ENCODE data around the gene RAD23B.
A peak's percentile ranks its signal among the peaks of the same experiment; 100 is the strongest.

The RAD23B gene

DNA sequence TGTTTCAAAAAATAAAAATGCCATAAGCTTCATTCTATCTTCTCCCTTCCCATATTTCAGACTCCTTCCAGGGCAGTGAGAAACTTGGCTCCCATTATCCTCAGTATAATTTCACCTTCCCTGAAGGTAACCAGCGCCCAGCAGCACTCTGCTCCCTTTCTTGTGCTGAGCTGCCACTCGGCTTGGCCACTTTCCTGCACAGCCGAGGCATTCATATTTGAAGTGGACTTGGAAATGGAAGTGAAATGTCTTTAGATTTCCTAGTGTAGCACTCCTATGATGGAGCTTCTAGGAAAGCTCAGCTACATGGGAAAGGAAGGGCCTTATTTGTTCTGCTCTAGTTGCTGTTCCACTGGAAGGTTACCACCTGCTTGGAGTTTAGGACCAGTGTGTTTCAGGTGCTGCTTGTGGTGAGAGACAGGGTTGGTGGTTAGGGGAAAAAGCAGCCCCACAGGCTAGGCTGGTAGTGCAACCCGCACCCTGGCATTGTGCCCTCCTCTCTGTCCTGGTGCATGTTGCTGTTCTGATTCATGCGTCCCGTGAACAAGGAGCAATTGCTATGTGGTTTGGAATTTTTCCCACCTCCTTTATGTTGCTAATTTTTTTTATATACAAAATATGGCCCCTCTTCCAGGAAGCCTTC, 53.8 kb downstream of the RAD23B start:
- peak; percentile 14 for DNase-seq (ENCODE audit: low spot score)

DNA sequence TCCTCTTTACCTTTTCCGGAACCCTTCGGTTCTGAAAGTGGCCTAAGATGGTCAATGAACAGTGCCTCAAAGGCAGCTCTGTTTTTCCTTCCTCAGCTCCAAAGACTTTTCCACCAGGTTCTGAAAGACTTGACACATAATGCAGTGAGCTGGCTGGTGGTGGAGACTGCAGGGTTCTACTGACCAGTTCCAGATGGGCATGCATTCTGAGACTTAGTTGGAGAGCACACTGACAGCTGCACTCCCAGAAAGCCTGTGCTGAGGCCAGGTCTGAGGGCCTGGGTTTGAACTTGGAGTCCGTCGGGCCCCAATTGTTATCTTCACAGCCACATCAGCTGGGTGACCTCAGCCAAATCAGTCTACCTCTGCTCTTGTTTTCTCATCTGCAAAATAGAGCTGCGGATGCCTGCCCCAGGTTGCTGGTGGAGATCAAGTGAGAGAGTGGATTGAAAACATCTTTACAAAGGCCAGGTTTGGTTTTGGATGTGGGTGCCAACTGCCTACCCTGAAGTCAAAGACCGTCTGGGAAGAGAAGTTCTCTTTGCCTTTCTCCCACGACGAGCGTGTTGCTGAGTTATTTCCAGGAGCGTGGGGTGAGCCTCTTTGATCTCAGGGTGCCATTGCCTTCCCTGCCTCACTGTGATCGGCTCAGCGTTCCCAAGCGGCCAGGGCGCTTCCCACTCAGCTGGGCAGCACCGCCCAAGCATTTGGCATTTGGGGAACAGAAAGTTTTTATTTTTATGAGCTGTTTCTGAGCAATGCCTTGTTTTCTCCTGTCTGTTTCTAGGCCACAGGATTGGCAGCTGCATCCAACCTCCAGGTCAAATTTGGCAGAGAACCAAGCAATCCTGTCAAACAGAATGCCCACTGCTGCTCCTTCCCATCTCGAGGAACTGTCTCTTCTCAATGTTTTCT, 54.9 kb downstream of the RAD23B start:
- peak; percentile 35 for DNase-seq (ENCODE audit: low spot score)

DNA sequence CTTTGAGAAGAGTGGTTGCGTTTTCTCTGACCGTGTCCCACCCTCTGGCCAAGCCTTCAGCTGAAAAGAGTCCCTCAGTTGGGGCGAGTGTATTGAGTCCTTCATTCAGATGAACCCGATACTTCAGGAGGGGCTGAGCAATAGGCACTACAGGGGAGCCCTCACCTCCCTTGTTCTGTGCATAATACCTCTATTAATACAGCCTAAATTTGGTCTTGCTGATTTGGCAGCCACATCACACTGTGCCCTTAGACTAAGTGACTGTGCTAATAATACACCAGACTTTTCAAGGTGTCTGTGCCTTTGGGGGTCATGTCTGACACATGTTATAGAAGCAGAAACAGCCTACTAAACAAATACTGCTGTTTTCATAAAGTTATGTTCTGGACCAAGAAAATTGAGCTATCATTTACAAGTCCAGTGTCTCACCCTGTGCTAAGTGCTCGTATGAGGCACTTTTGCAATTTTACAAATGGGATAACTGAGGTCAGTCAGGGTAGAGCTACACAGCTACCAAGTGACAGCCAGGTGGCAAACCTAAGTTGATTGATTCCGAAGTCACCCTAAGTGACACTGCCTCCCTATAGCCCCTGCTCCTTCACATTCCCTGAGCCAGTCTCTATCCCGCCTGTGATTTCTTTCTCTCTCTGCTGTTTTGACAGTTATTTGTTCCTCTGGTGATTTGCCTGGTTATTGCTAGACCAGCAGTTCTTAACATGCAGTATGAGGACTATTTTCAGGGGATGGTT, 56.0 kb downstream of the RAD23B start:
- no peak for DNase-seq (ENCODE audit: low spot score)

DNA sequence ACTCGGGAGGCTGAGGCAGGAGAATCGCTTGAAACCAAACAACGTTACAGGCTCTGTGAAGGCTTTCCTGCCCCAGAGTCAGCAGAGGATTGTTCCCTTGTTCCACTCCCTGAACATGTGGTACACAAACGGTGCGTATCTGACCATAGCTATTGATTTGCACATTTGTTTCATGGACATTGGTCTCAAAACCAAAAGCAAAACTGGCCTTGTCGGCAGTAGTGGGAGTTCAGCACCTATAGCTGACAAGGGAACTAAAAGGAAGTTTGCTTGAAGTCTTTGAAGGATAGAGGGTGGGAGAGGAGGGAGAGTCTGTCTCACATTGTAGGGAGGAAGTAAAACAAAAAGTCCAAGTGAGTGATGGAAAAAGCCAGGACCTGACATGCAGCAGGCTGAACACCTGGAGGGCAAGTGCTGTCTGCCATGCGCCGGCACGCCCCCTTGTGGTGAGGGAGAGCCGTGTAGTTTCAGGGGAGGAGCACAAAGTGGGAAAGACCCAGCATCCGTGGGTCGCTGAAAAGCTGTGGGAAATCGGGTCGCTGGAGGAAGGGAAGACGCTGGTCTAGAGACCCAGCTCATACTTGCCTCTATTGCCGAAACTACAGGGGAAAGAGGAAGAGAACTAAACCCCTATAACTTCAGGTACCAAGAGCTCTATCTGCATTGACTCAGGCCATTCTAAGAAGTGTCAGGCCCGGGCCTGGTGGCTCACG, 58.0 kb downstream of the RAD23B start:
- peak; percentile 40 for DNase-seq (ENCODE audit: low spot score)

DNA sequence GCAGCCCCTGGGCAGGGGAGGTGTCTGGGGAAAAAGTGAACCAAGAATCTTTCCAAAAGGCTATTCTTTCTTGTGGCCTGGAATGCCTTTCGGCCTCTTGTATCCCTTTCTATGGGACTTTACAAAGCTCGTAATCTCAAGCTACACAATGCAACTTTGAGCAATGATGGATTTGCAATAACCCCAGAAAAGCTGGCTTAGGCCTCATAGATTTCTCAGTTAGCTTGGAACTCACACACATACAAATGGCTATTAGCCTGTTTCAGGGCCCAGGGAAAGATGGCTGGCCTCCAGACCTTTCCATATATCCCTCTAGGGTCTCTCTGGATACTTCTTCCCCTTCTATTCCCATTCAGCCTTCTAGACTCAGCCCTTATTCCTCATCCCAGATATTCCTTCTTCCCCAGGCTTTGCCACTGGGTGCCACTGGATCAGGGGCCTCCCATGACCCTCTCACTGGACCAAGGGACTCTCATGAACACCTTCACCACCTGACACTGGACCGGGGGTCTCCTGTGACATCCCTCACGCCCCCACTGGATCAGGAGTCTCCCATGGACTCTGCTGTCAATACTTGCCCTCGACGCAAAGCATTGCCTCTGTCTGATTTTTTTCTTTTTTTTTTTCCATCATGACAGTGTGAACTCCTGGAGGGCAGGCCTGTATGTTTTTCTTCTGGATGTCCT, 59.5 kb downstream of the RAD23B start:
- DNase-seq (ENCODE audit: low spot score): no peak

DNA sequence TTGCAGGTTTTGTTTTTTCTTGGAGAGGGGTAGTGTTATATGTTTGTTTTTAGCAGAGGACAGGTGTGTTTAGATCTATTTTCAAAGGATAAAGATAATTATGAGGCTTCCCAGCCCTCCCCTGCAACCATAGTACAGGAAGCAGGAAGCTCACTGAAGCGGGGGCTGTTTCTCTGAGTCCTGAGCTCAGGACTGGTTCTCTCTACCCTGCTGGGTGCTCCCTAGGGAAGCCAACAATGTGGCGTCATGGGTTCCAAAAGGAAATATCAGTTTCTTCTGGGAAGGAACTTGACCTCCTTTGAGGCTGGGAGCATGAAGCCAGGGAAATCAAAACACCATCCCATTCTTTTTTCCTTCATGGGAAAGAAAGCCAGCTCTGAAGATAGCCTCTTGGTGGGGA, 62.2 kb downstream of the RAD23B start:
- DNase-seq (ENCODE audit: low spot score): no peak

DNA sequence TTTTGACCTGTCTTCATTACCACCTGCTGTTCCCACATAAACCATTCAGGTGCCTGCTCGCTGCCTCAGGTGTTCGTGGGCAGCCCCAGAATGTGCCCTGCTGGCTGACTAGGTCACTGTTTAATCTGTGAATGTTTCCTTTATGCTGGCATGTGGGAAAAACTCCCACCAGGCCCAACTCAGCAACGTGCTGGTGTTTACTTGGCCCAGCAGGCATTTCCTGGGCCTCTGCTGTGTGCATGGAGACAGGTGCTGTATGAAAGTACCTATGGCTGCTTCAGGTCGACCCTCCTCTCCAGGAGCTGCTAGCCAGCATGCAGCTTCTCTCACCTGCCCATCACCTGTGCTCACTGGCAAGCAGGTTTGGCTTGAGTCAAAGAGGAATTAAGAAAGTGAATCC, 65.8 kb downstream of the RAD23B start:
- DNase-seq (ENCODE audit: low spot score): no peak

DNA sequence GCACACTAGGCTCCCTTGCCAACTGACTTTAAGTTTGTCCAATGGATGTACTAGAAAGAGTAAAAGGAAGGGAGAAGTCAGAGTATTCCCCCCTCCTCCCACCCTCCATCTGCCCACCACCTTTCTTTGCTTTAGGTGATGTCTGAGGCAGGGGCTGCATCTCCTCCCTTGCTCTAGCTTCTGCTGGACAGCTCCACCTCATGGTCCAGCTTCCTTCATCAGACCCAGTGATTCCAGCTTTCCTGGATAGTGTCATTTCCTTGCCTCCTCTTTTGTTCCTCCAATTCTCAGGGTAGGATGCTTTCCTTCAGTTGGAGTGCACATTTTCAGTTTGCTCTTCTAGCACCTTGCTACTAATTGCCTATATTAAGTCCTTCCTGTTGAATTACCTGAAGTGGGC, 67.4 kb downstream of the RAD23B start:
- DNase-seq (ENCODE audit: low spot score): no peak

DNA sequence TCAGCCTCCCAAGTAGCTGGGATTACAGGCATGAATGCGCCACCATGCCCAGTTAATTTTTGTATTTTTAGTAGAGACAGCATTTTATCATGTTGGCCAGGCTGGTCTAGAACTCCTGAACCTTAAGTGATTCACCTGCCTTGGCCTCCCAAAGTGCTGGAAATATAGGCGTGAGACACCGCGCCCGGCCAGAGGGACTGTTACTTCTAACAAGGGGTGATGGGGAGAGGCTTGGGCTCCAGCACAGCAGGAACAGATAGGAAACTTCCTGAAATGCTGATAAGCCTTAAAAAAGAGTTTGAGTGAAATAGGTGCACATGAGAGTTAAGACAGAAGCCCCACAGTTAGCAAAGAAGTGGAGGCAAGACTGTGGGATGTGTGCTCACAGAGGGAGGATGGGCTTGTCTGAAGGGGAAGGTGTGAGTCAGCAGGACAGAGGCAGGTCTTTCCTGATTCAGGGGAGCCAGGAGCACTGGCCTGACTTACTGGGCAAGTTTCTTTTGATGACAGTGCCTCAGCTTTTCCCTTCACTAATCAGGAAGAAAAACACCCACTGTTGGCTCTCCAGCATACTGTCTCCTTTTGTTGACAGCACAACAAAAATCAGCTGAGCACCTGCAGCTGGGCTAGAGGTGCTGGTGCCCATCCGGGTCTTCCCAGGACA, 68.4 kb downstream of the RAD23B start:
- no peak for DNase-seq (ENCODE audit: low spot score)

DNA sequence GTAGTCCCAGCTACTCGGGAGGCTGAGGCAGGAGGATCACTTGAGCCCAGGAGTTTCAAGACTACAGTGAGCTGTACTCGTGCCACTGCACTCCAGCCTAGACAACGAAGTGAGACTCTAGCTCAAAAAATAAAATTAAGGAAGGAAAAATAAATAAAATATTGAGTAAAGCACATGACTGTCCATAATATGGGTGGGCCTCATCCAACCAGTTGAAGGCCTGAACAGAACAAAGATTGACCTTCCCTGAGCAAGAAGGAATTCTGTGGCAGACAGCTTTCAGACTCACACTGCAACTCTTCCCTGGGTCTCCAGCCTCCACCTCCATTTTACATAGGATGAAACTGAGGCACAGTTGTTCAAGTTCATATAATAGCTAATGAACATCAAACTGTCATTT, 72.3 kb downstream of the RAD23B start:
- no peak for DNase-seq (ENCODE audit: low spot score)

DNA sequence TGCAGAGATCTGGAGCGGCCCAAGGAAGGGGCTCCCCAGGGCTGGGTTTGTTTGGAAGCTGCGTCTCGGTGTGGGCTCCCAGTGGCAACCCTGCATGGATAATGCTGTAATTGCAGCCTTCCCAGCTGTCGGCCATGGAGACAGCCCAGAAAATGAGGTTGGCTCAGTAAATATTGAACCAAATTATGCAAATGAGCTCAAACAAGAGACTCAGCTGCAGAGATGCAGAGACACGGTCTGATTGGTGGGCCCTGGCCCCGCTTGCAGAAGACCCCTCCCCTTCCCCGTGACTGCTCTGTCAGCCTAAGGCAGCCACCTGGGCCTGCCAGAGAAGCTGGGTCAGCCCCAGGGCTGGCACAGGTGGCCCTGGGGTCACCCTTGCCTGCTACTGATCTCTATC, 75.9 kb downstream of the RAD23B start:
- no peak for DNase-seq (ENCODE audit: low spot score)

DNA sequence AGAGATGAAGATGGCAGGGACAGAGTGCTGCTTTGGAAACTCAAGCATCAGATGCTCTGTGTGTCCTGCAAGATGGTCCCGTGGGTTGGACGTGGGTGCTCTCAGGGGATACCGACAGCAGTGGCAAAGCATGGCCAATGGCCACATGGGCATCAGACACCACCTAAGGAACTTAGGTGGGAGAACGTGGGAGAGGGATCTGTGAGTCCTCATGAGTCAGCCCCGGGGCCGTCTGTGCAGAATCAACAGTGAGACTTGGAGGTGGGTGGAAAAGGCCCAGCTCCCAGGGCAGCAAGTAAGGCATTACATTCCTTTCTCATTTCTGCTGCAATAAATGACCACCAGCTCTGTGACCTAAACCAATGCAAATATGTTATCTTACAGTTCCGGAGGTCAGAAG, 77.0 kb downstream of the RAD23B start:
- no peak for DNase-seq (ENCODE audit: low spot score)

DNA sequence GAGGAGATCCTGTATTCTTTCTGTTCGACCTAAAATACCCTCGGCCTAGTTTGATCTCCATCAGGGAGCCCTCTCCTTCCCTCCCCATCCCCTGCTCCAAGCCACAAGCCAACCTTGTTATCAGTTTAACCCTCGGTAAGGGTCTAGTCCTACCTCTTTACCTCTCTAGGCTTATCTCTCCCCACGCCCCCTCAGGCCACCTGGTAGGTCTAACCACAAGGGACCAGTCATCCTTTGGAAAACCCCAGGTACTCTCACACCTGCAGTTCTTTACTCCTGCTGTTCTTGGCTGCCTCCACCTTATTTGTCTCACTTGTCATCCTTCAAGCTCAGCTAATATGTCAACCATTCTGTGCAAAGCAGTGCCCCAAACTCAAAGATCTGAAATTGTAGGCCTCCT, 78.7 kb downstream of the RAD23B start:
- no peak for DNase-seq (ENCODE audit: low spot score)

DNA sequence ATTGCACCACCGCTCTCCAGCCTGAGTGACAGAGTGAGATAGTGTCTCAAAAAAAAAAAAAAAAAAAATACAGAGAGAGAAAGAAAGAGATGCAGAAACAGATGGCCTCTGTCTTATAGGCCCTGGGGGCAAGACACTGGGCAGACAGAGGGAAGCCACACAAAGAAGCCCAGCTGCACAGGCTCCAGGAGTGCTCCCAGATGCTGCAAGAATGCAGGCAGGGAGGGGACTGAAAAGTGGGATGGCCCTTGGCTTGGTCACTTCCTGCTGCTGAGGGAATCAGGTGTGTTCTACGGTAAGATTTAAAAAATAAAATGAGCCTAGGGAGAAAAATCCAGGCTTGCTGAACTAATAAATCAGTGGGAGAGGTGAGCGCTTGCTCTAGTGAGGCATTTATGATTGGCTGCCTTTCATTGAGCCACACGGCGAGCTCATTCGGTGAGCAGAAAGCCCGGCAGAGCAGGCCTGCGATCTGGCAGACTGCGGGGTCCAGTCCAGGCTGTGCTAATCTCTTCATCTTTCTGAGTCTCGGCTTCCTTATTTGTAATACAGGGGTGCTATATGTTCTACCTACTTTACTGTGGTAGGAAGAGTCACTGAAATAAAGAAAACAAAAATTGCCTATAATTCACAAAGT, 80.6 kb downstream of the RAD23B start:
- no peak for DNase-seq (ENCODE audit: low spot score)

DNA sequence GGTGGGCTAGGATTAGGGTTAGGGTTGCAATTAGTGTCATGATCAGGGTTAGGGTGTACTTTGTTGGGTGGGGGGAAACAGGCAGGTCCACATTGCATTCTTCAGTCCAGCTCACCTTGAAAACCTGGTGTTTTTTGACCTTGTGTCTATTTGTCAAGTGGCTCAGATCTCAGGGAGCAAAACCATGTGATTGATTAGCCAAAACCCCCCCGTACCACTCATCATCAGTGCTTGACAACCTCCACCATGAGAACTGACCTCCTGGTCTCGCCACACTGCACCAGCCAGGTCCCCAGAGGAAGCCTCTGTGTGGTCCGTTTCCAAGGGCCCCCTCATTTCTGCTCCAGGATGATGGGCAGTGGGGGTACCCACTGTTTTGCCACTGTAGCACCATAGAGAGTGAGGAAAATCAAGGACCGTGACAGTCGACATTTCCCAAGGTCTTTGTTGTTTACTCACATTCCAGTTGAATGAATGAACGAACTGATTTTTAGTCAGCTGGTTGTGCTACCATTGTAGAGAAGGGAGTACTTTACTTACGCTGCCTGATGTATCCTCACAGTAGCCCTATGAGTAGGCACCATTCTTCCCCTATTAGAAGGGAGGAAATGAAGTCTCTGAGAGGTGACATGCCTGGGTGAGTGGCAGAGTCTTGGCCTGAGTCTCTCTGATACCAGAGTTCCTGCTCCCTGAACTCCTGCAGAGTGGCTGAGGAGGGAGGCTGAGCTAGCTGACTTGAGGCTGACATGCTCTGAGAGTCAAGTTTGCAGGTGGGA, 84.8 kb downstream of the RAD23B start:
- no peak for DNase-seq (ENCODE audit: low spot score)

DNA sequence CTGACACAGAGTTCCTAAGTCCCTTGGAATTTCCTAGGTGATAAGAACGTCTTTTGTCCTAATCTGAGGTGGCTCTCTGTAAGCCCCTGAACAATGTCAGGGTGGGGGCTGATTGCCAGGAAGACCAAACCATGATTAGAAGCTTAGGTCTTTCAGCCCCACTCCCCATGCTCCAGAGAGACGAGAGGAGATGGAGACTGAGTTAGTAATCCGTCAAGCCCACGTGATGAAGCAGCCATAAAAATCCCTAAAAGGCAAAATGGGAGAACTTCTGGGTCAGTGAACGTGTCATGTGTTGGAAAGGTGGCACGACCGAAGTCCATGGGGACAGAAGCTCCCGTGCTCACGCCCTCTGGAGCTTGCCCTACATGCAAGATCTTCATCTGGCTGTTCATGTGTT, 85.6 kb downstream of the RAD23B start:
- DNase-seq (ENCODE audit: low spot score): no peak

DNA sequence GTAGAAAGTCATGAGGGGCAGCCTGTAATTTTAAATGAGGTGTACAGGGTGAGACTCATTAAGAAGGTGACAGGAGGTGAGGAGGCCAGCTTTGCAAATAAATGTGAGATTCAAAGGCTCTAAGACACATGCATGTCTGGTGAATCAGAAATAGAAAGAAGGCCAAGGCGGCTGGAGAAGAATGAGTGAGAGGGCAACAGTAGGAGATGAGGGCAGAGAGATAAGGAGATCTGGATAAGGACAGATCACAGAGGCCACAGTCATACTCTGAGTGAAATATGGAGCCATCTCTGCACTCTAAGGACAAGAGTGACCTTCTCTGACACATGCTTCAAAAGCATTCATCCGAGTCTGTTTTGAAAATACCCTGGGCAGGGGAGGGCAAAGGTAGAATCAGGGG, 90.7 kb downstream of the RAD23B start:
- no peak for DNase-seq (ENCODE audit: low spot score)

DNA sequence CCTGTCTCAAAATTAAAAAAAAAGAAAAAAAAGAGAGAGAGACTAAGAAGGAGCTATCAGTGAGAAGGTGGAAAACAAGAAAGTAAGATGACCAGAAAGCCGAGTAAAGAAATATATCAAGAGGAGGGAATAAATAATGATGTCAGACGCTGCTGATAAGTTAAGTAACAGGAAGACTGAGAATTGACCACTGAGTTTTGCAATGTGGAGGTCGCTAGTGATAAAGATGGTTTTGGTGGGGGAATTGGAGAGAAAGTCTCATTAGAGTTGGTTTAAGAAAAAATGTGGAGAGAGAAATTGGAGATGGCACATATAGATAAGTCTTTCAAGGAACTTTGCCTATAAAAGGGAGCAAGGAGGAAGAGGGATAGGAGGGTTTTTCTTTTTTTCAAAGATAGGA, 91.9 kb downstream of the RAD23B start:
- no peak for DNase-seq (ENCODE audit: low spot score)

DNA sequence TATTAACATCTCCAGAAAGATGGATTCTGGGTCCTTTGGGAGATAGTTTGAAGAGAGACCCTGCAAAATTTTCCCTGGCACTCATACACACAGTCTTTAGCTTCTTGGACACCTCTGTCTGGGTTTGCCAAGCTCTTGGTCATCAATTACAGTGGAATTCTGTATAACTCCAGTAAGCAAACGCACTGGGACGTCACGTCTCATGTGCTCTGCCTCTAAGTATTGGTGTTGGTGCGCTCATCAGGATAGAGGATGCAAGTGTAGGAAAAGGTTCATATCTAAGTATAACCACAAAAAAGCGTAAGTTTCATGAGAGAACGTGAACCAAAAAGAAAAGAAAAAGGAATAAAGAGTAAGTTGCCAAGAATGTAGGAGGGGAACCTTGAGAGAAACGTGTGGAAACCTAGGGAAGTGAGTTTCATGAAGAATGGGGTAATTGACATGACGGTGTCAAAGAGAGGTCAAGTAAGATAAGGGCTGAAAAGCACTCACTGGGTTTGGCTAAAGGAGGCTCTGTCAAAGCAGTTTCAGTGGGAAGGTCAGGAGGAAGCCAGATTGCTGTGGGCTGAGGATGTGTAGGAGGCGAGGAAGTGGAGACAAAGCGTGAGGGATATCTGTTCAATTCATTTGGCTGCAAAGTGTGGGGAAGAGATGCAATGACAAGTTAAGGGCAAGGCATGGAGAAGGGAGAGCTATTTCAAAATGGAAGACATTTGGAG, 92.7 kb downstream of the RAD23B start:
- DNase-seq (ENCODE audit: low spot score): no peak

Measured in pons (tissue), 1 donor.